Astrocyte (in vitro differentiated cells and primary cell): ENCODE data around the gene GTPBP2.

ENCODE experiments used
- EZH2 ChIP-seq: IDR thresholded peaks from 2 replicates; pipeline ENCODE4 v1.6.1; 2012; ENCODE audit warnings: mild to moderate bottlenecking, low read length, inconsistent platforms; ENCODE audit not compliant: insufficient read depth
- TF ChIP-seq, protein P1 (sequence below): IDR thresholded peaks from 2 replicates; pipeline ENCODE4 v1.5.1; 2011; ENCODE audit warnings: low read depth, mild to moderate bottlenecking, inconsistent platforms, low read length, moderate library complexity; ENCODE audit not compliant: insufficient read depth

DNA sequence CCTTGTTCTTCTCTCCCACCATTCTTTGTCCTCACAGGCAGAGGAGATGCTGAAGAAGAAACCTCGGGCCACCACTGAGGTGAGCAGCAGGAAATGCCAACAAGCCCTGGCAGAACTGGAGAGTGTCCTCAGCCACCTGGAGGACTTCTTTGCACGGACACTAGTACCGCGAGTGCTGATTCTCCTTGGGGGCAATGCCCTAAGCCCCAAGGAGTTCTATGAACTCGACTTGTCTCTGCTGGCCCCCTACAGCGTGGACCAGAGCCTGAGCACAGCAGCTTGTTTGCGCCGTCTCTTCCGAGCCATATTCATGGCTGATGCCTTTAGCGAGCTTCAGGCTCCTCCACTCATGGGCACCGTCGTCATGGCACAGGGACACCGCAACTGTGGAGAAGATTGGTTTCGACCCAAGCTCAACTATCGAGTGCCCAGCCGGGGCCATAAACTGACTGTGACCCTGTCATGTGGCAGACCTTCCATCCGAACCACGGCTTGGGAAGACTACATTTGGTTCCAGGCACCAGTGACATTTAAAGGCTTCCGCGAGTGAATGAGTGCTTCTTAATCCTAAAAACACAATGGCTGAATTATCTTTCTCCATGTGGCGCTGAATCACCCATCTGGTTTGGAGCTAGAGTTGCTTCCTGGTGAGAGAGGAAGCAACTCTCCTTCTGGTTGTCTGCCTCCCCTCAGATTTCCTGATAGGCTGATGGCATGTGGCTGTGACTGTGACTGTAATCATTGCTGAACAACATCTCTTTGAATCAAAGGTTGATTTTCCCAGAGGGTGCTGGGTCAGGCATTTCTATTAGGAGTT lies 11.1 kb upstream of the GTPBP2 start:
- TF ChIP-seq, protein P1, sequence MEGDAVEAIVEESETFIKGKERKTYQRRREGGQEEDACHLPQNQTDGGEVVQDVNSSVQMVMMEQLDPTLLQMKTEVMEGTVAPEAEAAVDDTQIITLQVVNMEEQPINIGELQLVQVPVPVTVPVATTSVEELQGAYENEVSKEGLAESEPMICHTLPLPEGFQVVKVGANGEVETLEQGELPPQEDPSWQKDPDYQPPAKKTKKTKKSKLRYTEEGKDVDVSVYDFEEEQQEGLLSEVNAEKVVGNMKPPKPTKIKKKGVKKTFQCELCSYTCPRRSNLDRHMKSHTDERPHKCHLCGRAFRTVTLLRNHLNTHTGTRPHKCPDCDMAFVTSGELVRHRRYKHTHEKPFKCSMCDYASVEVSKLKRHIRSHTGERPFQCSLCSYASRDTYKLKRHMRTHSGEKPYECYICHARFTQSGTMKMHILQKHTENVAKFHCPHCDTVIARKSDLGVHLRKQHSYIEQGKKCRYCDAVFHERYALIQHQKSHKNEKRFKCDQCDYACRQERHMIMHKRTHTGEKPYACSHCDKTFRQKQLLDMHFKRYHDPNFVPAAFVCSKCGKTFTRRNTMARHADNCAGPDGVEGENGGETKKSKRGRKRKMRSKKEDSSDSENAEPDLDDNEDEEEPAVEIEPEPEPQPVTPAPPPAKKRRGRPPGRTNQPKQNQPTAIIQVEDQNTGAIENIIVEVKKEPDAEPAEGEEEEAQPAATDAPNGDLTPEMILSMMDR, result no peak
- TF ChIP-seq EZH2, result no peak
